AG08396 (cell line): Measurements from ENCODE around the gene NRAP.

Experiments used
- DNase-seq: peaks from one replicate; pipeline ENCODE4 v3.0.0; 2012; ENCODE audit warnings: low spot score, mixed read lengths

NRAP gene

DNA sequence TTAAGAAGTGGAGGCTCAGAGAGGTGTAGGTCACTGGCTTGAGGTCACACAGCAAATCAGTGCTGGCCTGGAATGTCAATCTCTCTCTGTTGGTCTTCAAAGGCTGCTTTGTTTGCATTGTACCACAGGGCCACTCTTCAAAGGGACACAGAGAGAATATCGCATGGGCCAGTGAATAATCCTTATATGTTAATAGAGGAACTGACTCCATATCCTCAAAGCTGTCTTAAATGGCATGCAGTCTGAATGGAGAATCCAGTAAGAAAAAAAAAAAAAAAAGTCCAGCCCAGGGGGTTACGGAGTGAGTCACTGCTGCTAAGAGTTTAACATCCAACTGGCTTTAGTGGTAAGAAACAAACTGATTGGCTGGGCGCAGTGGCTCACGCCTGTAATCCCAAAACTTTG lies 54.1 kb downstream of the NRAP start:
- no peak for DNase-seq

DNA sequence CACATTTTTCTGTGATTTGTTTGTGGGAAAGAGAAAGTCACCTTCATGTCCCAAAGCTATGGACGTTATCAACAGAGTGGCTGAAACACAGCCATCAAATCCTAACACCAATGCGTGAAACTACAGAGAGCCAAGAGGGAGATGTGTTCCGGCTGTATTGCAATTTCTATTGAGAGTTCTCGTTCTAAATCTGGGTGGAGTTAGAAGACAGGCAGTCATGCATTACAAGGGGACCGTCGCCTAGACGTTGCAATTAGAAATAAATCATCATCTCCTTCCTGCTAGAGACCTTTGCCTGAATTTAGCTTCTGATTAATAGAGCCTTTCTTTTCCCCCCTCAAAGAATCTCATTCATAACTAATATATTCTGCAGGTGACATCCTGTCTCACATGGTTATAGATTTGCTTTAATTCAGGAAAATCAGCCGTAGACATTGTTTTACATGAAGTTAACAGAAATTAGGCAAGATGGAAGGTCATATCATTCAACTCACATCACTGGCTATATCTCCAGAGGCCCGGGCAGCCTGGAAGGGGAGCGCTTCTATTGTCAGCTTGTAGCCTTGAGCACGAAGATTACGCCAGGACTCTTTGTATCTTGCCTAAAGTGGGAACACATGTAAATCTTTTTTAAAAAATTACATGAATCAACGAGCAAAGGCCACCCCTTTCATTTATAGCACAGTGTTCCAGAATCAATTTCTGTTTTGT lies 58.4 kb downstream of the NRAP start:
- no peak for DNase-seq

GRCh38 chr10:113604572-113604971 lies 59.3 kb downstream of the NRAP start:
- no peak for DNase-seq

- DNase-seq = no peak
Observed at GRCh38 chr10:113603057-113603777, 60.6 kb downstream of the NRAP start.

DNA sequence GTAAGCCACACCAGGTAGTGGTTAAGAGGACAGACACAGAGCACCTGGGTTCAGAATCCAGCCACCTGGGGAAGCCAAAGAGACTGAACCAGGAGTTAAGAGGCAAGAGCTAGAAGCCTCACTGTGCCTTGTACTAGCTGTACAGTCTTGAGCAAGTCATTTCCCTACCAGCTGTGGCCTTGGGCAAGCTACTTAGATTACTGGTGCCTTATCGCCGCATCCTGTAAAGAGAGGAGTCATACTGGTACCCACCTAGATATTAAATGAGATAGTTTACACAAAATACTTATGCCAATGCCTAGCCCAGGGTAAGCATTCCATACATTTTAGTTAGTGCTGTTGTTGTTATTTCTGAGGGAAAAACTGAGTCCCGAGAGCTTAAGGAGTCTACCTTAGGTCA lies 63.3 kb downstream of the NRAP start:
- no peak for DNase-seq

DNA sequence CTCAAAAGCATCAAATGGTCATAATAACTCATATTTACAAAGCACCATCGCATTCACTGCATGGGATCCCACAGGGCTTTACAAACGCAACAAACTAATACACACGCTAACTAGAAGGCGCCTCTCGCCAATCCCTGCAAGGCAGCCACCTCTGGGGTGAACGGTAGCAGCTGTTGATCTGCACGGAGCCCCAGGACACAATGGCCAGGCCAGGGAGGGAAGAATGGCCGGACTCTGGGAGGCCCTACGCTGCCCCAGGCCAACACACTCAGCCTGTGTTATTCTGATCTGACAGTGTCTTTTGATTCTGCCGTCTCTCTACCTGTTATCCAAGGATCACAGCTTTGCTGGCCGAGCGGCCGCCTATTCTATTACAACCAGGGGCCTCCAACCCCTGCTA lies 69.2 kb downstream of the NRAP start:
- no peak for DNase-seq

GRCh38 chr10:113592380-113592779 lies 71.5 kb downstream of the NRAP start:
- no peak for DNase-seq

- no peak for DNase-seq
Observed at GRCh38 chr10:113590581-113590980, 73.3 kb downstream of the NRAP start.

- DNase-seq = no peak
Observed at GRCh38 chr10:113589201-113589770, 74.6 kb downstream of the NRAP start.

DNA sequence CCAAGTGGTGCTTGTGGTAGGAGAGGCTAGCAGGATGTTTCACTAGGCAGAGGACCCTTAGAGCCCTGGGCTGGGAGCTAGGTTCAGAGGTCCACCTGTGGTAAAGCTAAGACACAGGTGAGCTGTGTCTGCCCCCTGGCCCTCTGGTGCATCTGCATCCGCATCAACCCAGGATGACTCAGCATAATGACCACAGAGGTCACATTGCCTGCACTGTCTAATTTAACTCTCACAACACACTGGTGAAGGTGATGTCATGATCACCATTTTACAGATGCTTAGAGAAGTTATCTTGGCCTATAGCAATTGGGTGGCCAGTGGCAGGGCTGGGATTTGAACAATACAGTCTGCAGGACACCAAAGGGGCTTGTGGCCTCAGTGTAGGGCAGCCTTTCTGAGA lies 77.9 kb downstream of the NRAP start:
- DNase-seq = no peak

- DNase-seq = no peak
Observed at GRCh38 chr10:113583571-113583970, 80.3 kb downstream of the NRAP start.

GRCh38 chr10:113581092-113581491 lies 82.7 kb downstream of the NRAP start:
- DNase-seq = no peak

- no peak for DNase-seq
Observed at GRCh38 chr10:113578773-113579172, 85.1 kb downstream of the NRAP start.

DNA sequence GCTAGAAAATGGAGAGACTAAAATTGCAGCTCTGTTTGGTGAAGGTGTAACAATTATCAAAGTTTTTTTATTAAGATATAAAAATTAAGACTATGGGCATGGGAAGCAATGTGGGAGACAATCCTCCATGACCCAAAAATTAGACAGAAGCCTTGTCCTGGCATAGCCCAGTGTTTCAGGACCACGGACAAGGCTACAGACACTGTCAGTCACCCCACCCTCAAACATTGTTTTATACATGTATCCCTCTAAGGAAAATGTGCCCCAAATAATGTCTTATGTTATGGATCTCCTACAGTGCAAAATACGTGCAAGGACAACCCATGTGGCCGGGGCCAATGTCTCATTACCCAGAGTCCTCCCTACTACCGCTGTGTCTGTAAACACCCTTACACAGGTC lies 87.0 kb downstream of the NRAP start:
- DNase-seq = peak; percentile 19

- no peak for DNase-seq
Observed at GRCh38 chr10:113573368-113573767, 90.5 kb downstream of the NRAP start.

DNA sequence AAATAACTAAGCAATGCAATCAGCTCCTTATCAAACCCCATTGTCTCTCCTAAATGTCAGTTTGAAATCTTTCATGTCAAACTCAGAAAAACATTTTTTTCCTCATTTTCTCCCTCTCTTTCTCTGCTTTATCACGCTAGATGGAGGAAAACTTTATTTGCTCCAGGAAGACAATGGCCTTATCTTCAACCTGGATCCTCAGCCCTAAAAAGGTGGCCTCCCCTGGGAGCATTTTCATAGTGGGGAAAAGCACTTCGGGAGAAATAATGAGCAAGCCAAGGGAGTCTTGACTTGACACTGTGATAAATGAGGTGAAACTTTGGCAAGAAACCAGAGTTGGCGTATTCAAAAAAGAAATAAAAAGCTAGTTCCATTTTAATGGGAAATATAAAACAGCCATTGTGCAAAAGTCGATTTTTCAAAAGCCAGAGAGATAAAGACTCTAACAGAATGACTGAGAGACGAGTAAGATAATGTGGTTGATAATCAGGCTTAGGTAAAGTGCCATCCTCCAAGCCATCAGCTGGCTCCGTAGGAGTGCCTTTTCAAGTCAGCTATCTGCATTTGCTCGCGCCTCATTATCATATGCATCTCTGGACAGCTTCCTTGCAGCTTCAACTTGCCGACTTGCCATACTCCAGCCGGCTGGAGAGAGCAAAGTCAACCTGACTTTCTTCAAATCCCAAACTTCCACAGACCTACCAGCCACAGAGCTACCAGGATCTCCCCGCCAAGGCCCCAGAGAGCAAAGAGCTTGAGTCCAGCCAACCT lies 91.1 kb downstream of the NRAP start:
- no peak for DNase-seq

GRCh38 chr10:113569576-113569975 lies 94.3 kb downstream of the NRAP start:
- DNase-seq = no peak

DNA sequence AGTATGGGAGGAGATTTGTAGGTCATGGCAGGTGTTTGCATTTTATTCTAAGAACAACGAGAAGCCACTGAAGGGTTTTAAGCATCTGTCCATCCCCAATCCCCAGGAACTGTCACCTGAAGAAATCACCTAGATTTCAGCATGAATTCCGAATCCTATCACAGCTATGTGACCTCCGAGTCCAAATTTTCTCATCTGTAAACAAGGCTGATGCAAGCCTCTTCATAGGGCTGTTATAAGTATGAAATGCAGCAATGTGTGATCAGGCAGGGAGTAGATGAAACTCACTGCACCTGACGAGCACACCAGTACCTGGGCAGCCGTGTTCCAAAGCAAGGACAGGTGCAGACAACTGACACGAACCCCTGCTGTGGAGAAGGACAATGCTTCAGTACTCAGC lies 97.0 kb downstream of the NRAP start:
- DNase-seq = no peak

GRCh38 chr10:113565364-113565763 lies 98.5 kb downstream of the NRAP start:
- no peak for DNase-seq

DNA sequence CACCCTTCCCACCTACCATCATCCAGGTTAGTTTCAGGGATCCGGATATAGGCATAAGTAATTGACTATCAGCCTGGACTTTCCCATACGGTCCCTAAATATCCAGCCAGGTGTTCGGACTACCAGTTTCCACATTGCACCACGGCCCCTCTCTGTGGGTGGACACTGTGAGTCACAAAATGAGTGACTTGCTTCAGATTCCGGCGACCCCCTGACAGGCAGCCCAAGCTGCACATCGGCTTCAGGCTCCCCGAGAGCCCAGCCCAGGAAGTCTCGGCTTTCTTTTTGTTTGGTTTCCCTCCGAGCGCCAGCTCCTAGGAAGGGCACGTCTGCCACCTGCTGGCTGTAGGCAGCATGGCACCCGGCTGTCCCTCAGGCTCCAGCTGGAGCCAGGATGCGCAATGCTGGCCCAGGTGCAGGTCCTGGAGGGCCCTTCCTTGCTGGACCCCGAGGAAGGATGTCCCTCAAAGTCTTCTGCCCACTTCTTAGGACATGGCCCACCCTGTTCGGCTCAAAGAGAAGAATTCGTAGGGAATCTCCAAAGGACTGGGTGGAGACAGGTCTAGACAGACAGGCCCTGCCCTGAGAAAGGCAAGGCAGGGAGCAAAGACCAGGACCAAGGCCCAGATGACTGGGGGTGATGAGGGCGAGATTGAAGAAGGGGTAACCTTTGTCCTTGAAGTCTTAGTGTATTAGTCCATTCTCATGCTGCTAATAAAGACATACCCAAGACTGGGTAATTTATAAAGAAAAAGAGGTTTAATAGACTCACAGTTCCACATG lies 100.3 kb downstream of the NRAP start:
- DNase-seq = peak; percentile 87

DNA sequence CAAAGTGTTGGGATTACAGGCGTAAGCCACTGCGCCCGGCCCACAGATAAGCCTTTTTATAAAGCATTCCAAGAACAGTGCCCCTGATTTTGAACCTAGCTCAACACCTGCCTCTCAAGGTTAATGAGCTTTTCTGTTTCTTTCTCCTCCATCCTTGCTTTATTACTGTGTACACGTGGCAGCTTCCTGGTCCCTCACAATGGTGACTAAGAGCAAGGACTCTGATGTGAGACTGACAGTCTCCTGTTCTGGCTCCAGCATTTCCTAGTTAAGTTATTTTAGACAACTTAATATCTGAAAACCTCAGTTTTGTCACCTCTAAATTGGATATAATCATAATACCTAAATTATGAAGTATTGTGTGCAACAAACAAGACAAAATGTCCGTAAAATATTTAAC lies 101.1 kb downstream of the NRAP start:
- no peak for DNase-seq

GRCh38 chr10:113562069-113562468 lies 101.8 kb downstream of the NRAP start:
- DNase-seq = no peak
